Heart left ventricle (tissue), 16 donors: Measurements from ENCODE around the gene TYMS. TPM values are rescaled to one million over a fixed set of nuclear protein-coding genes. Genes with fewer than 3 reads are reported as not detected.

ENCODE experiments used
- ATAC-seq, 4 donors: fragments of 200-7000 bp; cut with Tn5 transposase; one replicate each; pipeline ENCODE4 v1.9.1; 2020 to 2022; ENCODE audit warnings: moderate library complexity in 4 of 4, mild to moderate bottlenecking in 3 of 4, moderate number of reproducible peaks in 1 of 4
- DNase-seq, 5 donors: peaks; one replicate each; pipeline ENCODE4 v3.0.0-alpha.2; 2020
- H3K27ac ChIP-seq, 12 donors: fragments of 200-600 bp; sonication (generic) in 4 of 12; one replicate each; pipeline versions ENCODE4 v1.5.0 to v1.8.0; 2016 to 2022; ENCODE audit warnings: mild to moderate bottlenecking in 2 of 12
- H3K27me3 ChIP-seq, 9 donors: fragments of 200-600 bp; sonication (generic) in 2 of 9; one replicate each; pipeline versions ENCODE4 v1.5.1 to v1.8.0; 2016 to 2022; ENCODE audit warnings: mild to moderate bottlenecking in 3 of 9
- H3K36me3 ChIP-seq, 9 donors: fragments of 200-600 bp; sonication (generic) in 2 of 9; one replicate each; pipeline versions ENCODE4 v1.5.0 to v1.8.0; 2018 to 2022; ENCODE audit warnings: mild to moderate bottlenecking in 2 of 9
- H3K4me1 ChIP-seq, 12 donors: fragments of 200-600 bp; sonication (generic) in 4 of 12; one replicate each; pipeline versions ENCODE4 v1.5.0 to v1.8.0; 2016 to 2022; ENCODE audit warnings: mild to moderate bottlenecking in 3 of 12
- H3K4me3 ChIP-seq, 12 donors: fragments of 200-600 bp; sonication (generic) in 4 of 12; one replicate each; pipeline versions ENCODE4 v1.5.0 to v1.8.0; 2017 to 2022; ENCODE audit warnings: mild to moderate bottlenecking in 9 of 12, moderate library complexity in 4 of 12
- H3K9me3 ChIP-seq, 12 donors: fragments of 200-600 bp; sonication (generic) in 4 of 12; one replicate each; pipeline versions ENCODE4 v1.5.0 to v1.8.0; 2016 to 2022; ENCODE audit warnings: mild to moderate bottlenecking in 1 of 12
- CTCF ChIP-seq, 12 donors: fragments of 200-600 bp; sonication (generic) in 4 of 12; IDR thresholded peaks; one replicate each; pipeline versions ENCODE4 v1.5.0 to v1.8.0; 2018 to 2022; ENCODE audit warnings: antibody characterized with exemption in 12 of 12, mild to moderate bottlenecking in 5 of 12
- POLR2A ChIP-seq, 2 donors: fragments of 450-650 bp; IDR thresholded peaks; one replicate each; pipeline ENCODE4 v1.6.1; 2017; ENCODE audit warnings: antibody characterized with exemption in 2 of 2, mild to moderate bottlenecking in 2 of 2, moderate library complexity in 2 of 2
- whole genome bisulfite sequencing, 4 donors: extraction: QIAGEN DNeasy Blood & Tissue Kit in 2 of 4; methylation state at CpG; one replicate each; pipeline versions ENCODE4 v1.1.5 to v1.1.7; 2013 to 2018; 5-methylcytosine and 5-hydroxymethylcytosine counted together
- intact Hi-C, 10 donors: fragments of 100-400 bp; cut with DNase I; formaldehyde crosslinking; loops; one replicate each; pipeline versions ENCODE4 v1.11.1 to v1.14.2; 2022
- polyA plus RNA-seq, 2 donors: library from polyadenylated mRNA; stranded (reverse); fragments of 200-250 nt; gene quantifications; one replicate each; pipeline ENCODE4 v1.2.3, GENCODE V29; 2013
- total RNA-seq, 9 donors: library from RNA; depleted of rRNA in 2 of 9; stranded (reverse); fragments of >200 nt in 2 of 9; fragmentation: NEBNext Ultra II Directional in 3 of 9; extraction: Animal tissue kit (Norgen Biotek cat#: 25700) in 3 of 9; gene quantifications; one replicate each; pipeline versions ENCODE4 v1.1.0 to v1.2.4, GENCODE V29; 2016 to 2023
- donor health status: ischemic (EF 13 %, LVEDD 7.1; RV severe dilation, severe dysfunction).
- donor health status: healthy with polysubstance abuse.
- donor health status: DM: no; HTN: yes; CAD: no.
- donor health status: DM: no; HTN: no; CAD: no.
- donor health status: ischemic (EF 25% LVEDD 6.9; RV normal size, moderate dysfunction).
- donor health status: ischemic (EF 25% LVEDD 5.7; RV mildly dilated, moderate dysfunction).
- donor health status: healthy.
- donor health status: DM: yes; HTN: yes; CAD: no.
- donor health status: ischemic (EF 35%, LVEDD 5.7; RV mildly dilated, moderate dysfunction).
- donor health status: nonischemic (EF 11% LVEDD 7.7; RV severe dilation, severe dysfunction).
- donor health status: DM: yes; HTN: yes; CAD: no.
- donor health status: PGD.
- donor health status: ischemic (EF 29% LVEDD 5.4; RV normal size, mild dysfunction).
- donor health status: nonischemic (EF 23%, LVEDD 6.1; RV moderate dilation, normal function).

TYMS gene
- total and polyA plus RNA-seq, 11 donors = 0.34 to 32.3 (median 2.2) TPM; not detected in 1

DNA sequence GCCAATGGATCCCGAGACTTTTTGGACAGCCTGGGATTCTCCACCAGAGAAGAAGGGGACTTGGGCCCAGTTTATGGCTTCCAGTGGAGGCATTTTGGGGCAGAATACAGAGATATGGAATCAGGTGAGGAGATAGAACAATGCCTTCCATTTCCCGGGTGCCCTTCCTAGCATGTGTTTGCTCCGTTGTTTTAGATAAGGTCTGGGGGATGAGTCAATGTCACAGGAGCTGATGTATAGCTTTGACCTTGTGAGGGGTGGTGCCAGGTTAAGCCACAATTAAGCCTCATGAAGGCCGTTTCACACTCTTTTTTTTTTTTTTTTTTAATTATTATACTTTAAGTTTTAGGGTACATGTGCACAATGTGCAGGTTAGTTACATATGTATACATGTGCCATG lies 4.7 kb downstream of the TYMS start:
- 94 to 100% (median 99%) methylated on average over 4 of the region's 4 CpGs for WGBS, 4 donors
- H3K4me1 ChIP-seq = peaks cover 0 to 16% (median 5%) of the 10 kb centered on the region in 12 donors
- ATAC-seq = no peak

DNA sequence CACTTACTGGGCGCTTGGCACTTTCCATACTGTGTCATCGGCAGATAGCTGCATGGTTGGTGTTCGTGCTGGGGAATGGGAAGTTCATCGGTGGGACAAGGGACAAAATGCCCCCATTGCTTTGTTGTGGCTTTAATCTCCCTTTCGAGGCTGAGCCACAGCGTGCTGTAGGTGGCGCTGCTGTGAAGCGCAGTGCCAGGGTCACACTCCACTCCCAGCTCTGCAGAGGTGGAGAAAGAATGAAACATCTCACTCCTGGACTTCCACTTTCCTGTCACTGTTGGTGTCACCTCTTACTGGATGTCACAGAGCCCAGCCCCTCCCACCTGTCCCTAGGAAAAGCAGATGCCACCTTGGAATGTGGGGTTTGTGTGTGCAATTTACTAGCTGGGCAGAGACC lies 8.7 kb downstream of the TYMS start:
- no peak for ATAC-seq
- WGBS, 4 donors = 84 to 93% (median 88%) methylated on average over 8 of the region's 8 CpGs
- DNase-seq = no peak
- intact Hi-C loops = no loop called here
- Histone ChIP-seq H3K4me3 (no peak overlapping the region), H3K9me3 (no peaks in the 10 kb centered on the region), H3K27me3 (no peaks in the 10 kb centered on the region), H3K4me1 (no peaks in the 10 kb centered on the region), H3K27ac (no peak overlapping the region), H3K36me3 (peaks cover 0 to 24% (median 16%) of the 10 kb centered on the region in 9 donors)
- TF ChIP-seq POLR2A (IDR thresholded peaks at IDR 0.05) (no peak), CTCF (IDR thresholded peaks at IDR 0.05) (no peak)

More for the DNA sequence above, 4.7 kb downstream of the TYMS start:
- no peak for TF ChIP-seq CTCF (IDR thresholded peaks at IDR 0.05)
- no peak for TF ChIP-seq POLR2A (IDR thresholded peaks at IDR 0.05)
- DNase-seq = no peak
- H3K36me3 ChIP-seq = peaks cover 0 to 4% (median 0%) of the 10 kb centered on the region in 9 donors
- peaks cover 0 to 6% (median 0%) of the 10 kb centered on the region in 9 donors for H3K27me3 ChIP-seq
- H3K4me3 ChIP-seq = no peak overlapping the region
- no peak overlapping the region for H3K27ac ChIP-seq
- intact Hi-C loops = no loop called here
- H3K9me3 ChIP-seq = no peaks in the 10 kb centered on the region

DNA sequence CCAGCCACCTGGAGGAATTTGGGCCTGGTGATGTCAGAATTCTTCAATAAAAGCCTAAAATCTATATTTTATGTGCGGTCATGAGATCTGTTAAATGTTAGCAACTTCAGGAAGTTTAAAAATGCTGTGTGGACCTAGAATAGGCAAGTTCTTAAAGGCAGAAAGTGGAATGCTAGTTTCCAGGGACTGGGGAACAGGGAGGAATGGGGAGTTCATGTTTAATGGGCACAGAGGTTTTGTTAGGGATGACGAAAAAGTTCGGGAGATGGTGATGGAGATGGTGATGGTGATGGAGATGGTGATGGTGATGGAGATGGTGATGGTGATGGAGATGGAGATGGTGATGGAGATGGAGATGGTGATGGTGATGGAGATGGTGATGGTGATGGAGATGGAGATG lies 9.2 kb downstream of the TYMS start:
- ATAC-seq = no peak
- intact Hi-C loops = no loop called here
- 96 to 97% (median 97%) methylated on average over 3 of the region's 3 CpGs for WGBS, 4 donors
- Histone ChIP-seq H3K27me3 (no peaks in the 10 kb centered on the region), H3K4me3 (no peak overlapping the region), H3K9me3 (no peaks in the 10 kb centered on the region), H3K27ac (no peak overlapping the region), H3K4me1 (no peaks in the 10 kb centered on the region), H3K36me3 (peaks cover 0 to 29% (median 20%) of the 10 kb centered on the region in 9 donors)
- TF ChIP-seq POLR2A (IDR thresholded peaks at IDR 0.05) = no peak
- no peak for TF ChIP-seq CTCF (IDR thresholded peaks at IDR 0.05)
- no peak for DNase-seq

DNA sequence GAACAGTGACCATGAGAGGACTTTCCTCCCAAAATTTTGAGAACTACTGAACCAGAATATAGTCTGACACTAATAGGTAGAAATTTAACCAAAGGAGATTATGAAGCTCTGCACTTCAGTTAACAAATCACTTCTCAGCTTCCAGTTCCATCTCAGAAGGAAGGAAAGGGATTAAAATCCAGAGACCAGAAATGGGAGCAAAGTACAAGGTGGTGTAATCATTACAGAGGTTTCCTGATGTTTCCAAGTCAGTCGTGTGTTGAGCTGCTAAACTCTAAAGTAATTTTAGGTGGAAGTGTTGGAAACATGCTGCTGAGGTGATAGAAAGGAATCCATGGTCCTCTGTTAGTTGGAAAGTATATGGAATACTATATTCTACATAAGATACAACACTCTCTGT lies 10.8 kb downstream of the TYMS start:
- Histone ChIP-seq H3K27me3 (no peaks in the 10 kb centered on the region), H3K4me3 (no peak overlapping the region), H3K36me3 (peaks cover 0 to 45% (median 27%) of the 10 kb centered on the region in 9 donors), H3K27ac (no peak overlapping the region), H3K9me3 (no peaks in the 10 kb centered on the region), H3K4me1 (peaks cover 0 to 4% (median 0%) of the 10 kb centered on the region in 12 donors)
- 44 to 64% (median 62%) methylated on average over 1 of the region's 1 CpG for WGBS, 4 donors
- no peak for TF ChIP-seq POLR2A (IDR thresholded peaks at IDR 0.05)
- no peak for TF ChIP-seq CTCF (IDR thresholded peaks at IDR 0.05)
- DNase-seq (no peak), ATAC-seq (no peak)
- intact Hi-C loops = no loop called here
